SKM-1 (cell line): Measurements from ENCODE around the gene RAB42.
"Not testable (repeated sequence)": the region's sequence is repeated elsewhere in the genome, so short reads cannot be mapped to it uniquely, and the experiment has no call there.

Source experiments
- DNase-seq: peaks from one replicate; lab custom pipeline; 2025; ENCODE audit not compliant: unreplicated experiment; lab: John Stamatoyannopoulos, UW

RAB42 gene

GRCh38 chr1:28582248-28582615 is 9.8 kb upstream of the RAB42 start:
- no peak for DNase-seq

GRCh38 chr1:28586585-28587391 is 5.3 kb upstream of the RAB42 start:
- DNase-seq: not testable (repeated sequence)

GRCh38 chr1:28592321-28593071 is 431 bp downstream of the RAB42 start:
- DNase-seq: no peak

GRCh38 chr1:28593988-28594356 is 1.9 kb downstream of the RAB42 start:
- DNase-seq: not testable (repeated sequence)

DNA sequence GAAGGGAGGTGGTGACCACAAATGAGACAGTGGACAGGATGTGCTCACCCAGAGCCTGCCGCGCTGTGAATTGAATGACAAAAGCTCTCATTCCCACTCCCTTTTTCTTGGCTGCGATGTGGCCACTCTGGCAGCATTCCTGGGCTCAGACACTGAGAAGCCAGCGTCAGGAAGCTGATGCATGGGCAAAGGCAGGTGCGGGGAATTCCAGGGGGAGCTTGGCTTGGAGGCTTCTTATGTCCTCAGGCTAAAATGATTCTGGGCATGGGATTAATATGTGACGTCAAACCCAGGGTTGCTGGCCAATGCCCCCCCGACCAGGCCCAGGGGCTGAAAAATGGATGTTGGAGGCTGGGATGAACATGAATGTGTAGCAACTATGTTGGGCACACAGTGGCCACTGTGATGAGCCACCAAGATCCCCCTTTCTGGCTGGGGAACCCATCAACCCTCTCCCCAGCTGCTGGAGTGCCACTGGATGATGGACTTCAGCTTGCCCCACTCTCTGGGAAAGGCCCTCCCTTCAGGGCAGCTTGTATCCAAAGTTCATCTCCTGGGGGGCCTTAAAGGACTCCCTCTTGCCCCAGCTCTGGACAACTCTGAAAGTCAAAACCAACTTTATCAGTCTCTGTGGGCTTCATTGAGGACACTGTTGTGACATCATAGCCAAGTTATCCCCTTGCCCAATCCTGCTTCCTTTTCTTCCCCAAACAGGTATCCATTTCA is 2.8 kb downstream of the RAB42 start:
- not testable (repeated sequence) for DNase-seq

GRCh38 chr1:28595412-28596191 is 3.5 kb downstream of the RAB42 start:
- DNase-seq: no peak

DNA sequence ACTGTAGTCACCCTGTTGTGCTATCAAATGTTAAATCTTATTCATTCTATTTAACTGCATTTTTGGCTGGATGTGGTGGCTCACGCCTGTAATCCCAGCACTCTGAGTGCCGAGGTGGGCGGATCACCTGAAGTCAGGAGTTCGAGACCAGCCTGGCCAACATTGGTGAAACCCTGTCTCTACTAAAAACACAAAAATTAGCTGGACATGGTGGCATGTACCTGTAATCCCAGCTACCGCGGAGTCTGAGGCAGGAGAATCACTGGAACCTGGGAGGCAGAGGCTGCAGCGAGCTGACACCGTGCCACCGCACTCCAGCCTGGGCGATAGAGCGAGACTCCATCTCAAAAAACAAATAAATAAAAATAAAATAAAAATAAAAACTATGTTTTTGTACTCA is 4.2 kb downstream of the RAB42 start:
- DNase-seq: not testable (repeated sequence)

DNA sequence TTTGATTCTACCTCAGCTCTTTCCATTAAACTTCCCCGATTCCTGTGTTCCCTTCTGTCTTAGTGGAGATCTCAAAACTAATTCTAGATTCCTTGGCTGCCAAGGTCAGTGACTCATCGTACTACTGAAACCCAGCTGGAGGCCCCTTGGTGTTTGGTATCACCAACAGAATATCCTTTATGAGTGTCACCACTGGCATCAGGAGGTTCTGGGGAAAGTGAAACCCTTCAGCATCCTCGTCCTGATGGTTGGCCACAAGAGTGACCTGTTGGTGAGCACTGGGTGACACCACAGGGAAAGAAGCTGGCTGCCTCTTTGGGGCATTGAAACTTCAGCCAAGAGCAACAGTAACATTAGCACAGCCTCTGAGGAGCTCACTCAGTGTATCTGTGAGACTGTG is 9.6 kb downstream of the RAB42 start:
- no peak for DNase-seq

DNA sequence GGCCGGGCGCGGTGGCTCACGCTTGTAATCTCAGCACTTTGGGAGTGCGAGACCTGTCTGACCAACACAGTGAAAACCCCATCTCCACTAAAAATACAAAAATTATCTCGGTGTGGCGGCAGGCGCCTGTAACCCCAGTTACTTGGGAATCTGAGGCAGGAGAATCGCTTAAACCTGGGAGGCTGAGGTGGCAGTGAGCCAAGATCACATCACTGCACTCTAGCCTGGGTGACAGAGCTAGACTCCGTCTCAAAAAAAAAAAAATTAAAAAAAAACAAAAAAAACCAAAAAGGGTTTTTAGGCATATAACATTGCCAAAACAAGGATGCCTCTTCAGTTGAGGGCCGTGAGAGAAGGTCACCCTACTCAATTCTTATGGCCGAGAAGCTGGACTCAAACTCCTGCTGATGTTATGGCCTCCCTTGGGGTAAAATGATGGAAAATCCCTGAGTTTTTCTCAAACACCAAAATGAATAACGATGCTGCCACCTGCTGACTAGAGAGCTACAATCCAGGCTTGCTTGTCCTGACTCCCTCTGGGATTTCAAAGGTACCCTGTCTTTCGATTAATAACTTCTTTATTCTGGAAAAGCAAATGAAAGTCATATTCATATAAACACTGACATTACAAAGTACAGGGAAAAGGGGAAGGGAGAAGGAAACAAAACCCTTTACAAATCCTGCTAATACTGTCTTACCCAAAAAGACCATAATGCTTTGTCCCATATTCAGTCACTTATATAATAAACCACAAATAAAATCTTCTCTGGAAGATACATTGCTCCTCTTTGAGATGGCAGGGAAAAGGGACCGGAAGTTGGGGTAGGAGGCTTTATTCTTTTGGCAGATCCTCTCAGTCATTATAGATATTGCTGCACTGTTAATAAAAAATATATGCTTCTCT is 10.7 kb downstream of the RAB42 start:
- DNase-seq: peak; percentile 30

DNA sequence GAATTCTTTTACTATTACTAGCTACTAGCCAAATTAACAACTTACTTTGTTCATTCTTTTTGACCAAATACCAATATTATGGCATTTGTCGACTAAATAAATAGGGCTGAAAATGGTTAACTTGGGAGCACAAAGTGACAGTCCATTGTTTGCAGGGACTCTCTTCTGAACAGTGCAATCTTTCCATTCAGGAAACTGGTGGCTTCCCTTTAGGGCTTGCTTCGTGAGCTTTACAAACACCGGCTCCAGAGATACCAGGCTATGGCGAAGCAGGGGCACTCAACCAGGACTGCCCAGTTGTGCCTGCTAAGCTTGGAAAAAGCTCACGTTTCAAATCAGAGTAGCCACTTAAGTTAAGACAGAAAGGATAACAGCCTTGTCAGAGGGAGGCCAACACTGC is 12.3 kb downstream of the RAB42 start:
- DNase-seq: no peak

- no peak for DNase-seq
Measured at GRCh38 chr1:28604962-28605361, 12.9 kb downstream of the RAB42 start.

GRCh38 chr1:28606771-28607170 is 14.7 kb downstream of the RAB42 start:
- no peak for DNase-seq

DNA sequence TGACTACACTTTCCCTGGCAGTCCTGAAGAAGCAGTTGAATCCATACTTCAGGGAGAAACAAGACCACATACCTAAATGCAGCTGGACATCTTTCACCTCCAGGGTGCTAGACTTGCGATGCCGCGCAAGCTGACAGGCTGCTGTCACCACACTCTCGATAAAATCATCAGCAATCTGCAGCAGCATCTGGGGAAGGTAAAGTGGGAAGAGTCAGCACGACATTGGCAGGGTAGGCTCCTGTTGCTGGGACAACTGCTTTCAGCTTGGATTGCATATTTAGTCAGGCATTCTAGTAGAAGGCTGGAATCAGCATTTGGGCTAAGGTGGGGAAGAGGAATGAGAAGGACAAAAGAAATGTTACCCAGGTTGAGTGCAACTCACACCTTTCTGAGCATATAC is 21.1 kb downstream of the RAB42 start:
- no peak for DNase-seq

DNA sequence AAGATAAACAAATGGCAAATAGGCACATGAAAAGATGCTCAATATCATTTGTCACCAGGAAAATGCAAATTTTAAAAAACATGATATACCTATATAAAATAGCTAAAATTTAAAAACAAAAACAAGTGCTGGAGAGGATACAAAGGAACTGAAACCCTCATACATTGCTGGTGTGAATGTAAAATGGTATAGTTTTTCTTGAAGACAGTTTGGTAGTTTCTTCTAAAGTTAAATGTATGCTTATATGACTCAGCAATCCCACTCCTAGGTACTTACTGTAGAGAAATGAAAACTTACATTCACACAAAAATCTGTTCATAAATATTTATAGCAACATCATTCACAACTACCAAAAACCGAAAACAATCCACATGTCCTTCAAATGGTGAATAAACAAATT is 39.6 kb downstream of the RAB42 start:
- DNase-seq: no peak

- DNase-seq: no peak
Measured at GRCh38 chr1:28632560-28632959, 40.5 kb downstream of the RAB42 start.

DNA sequence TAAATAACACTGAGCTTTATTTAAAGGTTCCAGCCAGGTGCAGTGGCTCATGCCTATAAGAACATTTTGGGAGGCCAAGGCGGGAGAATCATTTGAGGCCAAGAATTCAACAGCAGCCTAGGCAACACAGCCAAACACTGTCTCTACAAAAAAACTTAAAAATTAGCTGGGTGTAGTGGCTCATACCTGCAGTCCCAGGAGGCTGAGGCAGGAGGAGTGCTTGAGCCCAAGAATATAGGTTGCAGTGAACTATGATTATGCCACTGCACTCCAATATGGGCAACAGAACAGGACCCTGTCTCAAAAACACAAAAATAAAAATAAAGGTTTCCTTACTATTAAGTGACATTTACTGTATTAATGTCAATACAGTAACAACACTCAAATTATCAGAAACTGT is 48.7 kb downstream of the RAB42 start:
- no peak for DNase-seq

- DNase-seq: no peak
Measured at GRCh38 chr1:28642056-28642846, 50.2 kb downstream of the RAB42 start.

DNA sequence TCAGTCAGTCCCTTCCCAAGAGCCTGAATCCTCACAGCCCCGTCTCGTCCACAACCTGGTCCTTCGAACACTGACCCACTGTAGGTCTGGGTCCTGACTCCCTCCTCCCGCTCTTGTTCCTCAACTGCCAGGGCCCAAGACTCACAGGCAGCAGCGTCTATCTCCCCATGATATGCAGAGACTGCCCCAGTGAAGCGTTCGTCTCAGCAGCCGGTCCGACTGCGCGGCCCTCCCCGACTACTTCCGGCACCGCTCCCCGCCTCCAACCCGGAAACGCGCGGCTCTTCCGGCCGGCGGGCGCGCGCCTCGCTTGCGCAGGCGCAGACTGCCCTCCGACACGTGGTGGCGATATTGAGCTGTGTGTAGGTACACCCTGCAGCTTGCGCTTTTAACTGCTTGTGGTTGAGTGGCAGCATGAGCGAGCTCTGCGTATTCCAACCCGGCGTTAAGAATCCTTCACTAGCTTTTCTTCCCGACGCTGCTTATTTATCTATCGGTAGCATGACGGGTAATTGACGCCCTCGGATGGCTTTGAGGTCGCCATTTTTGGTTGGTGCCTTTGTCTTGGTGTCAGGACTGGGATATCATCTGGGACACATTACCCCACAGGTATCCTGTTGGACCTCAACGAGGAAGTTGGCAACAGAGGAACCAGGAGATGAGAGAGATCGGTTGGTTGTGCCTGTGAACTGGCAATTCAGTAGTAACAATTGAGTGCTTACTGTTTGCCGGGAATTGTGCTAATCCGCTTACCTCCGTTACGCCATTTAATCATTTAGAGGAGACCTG is 51.0 kb downstream of the RAB42 start, which contains the start of gene TAF12:
TAF12 (minus strand) TSS at position 221 of the 789 bp plus-strand sequence. CDS start 20,986 bp downstream, outside the sequence.
- peak; percentile 92 for DNase-seq
